Body of pancreas (tissue), 4 donors: ENCODE results near the gene FUT8.

Experiments used
- POLR2A ChIP-seq, 3 donors: fragments of 450-650 bp; IDR thresholded peaks; one replicate each; pipeline ENCODE4 v1.6.1; 2016; ENCODE audit warnings: antibody characterized with exemption in 3 of 3, mild to moderate bottlenecking in 2 of 3
- TF ChIP-seq, protein P1 (sequence below), 7 experiments: fragments of 450-650 bp in 4 of 7; fragments of 200-600 bp in 3 of 7; sonication (generic) in 3 of 7; IDR thresholded peaks; one replicate each; pipeline ENCODE4 v1.5.1; 2016 to 2019; ENCODE audit warnings: antibody characterized with exemption in 7 of 7

DNA sequence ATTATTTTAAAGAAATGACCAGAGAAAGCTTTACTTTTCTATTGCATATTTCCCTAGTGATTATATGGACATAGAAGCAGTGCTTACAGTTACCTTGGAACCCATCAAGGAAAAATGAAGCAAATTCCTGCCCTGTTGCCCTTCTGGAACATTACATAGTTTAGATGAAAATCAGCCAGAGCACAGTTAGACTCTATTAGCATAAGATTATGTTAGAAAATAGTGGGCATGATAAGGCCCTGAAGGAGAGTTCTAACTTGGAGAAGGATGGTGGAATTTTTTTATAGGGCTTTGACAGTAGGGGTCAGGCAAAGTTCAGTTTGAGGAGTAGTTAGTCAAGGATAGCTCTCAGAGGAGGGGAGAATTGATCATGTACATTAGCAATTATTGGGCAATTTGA lies 74.3 kb downstream of the FUT8 start:
- TF ChIP-seq, protein P1, sequence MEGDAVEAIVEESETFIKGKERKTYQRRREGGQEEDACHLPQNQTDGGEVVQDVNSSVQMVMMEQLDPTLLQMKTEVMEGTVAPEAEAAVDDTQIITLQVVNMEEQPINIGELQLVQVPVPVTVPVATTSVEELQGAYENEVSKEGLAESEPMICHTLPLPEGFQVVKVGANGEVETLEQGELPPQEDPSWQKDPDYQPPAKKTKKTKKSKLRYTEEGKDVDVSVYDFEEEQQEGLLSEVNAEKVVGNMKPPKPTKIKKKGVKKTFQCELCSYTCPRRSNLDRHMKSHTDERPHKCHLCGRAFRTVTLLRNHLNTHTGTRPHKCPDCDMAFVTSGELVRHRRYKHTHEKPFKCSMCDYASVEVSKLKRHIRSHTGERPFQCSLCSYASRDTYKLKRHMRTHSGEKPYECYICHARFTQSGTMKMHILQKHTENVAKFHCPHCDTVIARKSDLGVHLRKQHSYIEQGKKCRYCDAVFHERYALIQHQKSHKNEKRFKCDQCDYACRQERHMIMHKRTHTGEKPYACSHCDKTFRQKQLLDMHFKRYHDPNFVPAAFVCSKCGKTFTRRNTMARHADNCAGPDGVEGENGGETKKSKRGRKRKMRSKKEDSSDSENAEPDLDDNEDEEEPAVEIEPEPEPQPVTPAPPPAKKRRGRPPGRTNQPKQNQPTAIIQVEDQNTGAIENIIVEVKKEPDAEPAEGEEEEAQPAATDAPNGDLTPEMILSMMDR (IDR thresholded peaks at IDR 0.05), result no peak
- TF ChIP-seq POLR2A (IDR thresholded peaks at IDR 0.05), result no peak
